ENCODE results near the gene PCSK2.

- TF ChIP-seq POLR2AphosphoS5 (IDR thresholded peaks at IDR 0.05; ENCODE audit: insufficient read depth, low read depth, low read length), result no peak
- no peak for TF ChIP-seq CTCF (IDR thresholded peaks at IDR 0.05; ENCODE audit: extremely low read depth in 1 of 2, insufficient read depth in 1 of 2, low read depth in 1 of 2, low read length in 2 of 2)
- TF ChIP-seq EZH2 (IDR thresholded peaks at IDR 0.05; ENCODE audit: borderline replicate concordance, low read depth, low read length, severe bottlenecking), result no peak
- no peak for TF ChIP-seq POLR2A (IDR thresholded peaks at IDR 0.05; ENCODE audit: low read depth, low read length)
- no peak for TF ChIP-seq MAX (IDR thresholded peaks at IDR 0.05; ENCODE audit: insufficient read depth, insufficient read length)
- TF ChIP-seq MYC (IDR thresholded peaks at IDR 0.05; ENCODE audit: low read depth, low read length), result no peak
Measured at GRCh38 chr20:17491041-17491440, 264.2 kb downstream of the PCSK2 start.

All from endothelial cell of umbilical vein (primary cell).